Gastroesophageal sphincter (tissue), 3 donors: Measurements from ENCODE around the gene GAREM1.

Experiments
- POLR2A ChIP-seq, 2 donors: fragments of 450-650 bp; IDR thresholded peaks; one replicate each; pipeline ENCODE4 v1.6.1; 2017; ENCODE audit warnings: antibody characterized with exemption in 2 of 2, mild to moderate bottlenecking in 2 of 2, moderate library complexity in 1 of 2
- POLR2AphosphoS5 ChIP-seq: sonication (generic); formaldehyde crosslinking; IDR thresholded peaks from one replicate; pipeline ENCODE4 v1.6.1; 2017; ENCODE audit warnings: antibody characterized with exemption
- TF ChIP-seq, protein P1 (sequence below), 4 experiments: fragments of 200-600 bp in 2 of 4; fragments of 450-650 bp in 2 of 4; sonication (generic) in 1 of 4; IDR thresholded peaks; one replicate each; pipeline ENCODE4 v1.5.1; 2017 to 2019; ENCODE audit warnings: antibody characterized with exemption in 4 of 4, mild to moderate bottlenecking in 2 of 4, moderate library complexity in 2 of 4

DNA sequence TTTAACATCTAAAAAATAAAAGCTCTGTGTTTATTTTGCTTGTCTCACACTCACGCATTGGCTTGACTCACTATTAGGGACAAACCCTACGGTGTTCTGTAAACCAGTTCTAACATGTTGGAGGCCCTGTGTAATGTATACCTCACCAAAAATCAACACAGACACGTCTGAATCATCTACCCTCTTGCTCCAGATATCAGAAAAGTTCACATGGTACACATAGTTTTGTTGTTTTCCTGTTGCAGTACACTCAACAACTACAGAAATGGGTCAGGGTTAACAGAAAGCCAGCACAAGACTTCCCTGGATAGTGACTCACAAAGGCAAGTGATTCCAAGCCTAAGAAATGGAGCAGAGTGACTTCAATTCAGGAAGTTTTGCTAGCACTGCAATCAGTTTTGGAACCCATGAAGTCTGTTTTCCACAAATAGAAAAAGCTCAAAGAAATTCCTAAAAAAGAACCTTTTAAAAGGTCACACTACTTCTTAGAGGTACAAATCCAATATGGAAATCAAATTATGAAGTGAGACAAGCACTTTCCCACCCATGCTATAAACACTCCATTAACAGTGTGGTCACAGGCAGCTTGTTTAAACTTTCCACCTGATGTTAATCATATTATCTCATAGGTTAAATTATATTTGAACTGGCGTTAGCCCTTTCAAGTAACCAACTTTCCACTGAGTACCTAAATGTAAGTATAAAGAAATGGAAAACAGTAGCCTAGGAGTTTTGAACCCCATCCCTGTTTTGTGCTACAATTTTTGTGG is 87.4 kb downstream of the GAREM1 start:
- TF ChIP-seq POLR2AphosphoS5 (peak; percentile 74), POLR2A (IDR thresholded peaks at IDR 0.05) (no peak)
- TF ChIP-seq, protein P1, sequence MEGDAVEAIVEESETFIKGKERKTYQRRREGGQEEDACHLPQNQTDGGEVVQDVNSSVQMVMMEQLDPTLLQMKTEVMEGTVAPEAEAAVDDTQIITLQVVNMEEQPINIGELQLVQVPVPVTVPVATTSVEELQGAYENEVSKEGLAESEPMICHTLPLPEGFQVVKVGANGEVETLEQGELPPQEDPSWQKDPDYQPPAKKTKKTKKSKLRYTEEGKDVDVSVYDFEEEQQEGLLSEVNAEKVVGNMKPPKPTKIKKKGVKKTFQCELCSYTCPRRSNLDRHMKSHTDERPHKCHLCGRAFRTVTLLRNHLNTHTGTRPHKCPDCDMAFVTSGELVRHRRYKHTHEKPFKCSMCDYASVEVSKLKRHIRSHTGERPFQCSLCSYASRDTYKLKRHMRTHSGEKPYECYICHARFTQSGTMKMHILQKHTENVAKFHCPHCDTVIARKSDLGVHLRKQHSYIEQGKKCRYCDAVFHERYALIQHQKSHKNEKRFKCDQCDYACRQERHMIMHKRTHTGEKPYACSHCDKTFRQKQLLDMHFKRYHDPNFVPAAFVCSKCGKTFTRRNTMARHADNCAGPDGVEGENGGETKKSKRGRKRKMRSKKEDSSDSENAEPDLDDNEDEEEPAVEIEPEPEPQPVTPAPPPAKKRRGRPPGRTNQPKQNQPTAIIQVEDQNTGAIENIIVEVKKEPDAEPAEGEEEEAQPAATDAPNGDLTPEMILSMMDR (IDR thresholded peaks at IDR 0.05) = no peak
